GM12892 (cell line): ENCODE measurements around the gene KIF25.
A peak's percentile ranks its signal among the peaks of the same experiment; 100 is the strongest.

Experiments
- DNase-seq: peaks from one replicate; pipeline ENCODE4 v3.0.0; 2011; ENCODE audit not compliant: insufficient read length
- FAIRE-seq: peaks from 2 replicates; lab custom pipeline; 2011; peaks lifted over from hg19 to GRCh38; lab: Jason Lieb, UNC
- POLR2A ChIP-seq: IDR thresholded peaks from 2 replicates; pipeline ENCODE4 v1.6.1; 2011; ENCODE audit warnings: low read depth, low read length, control low read depth
- POLR2AphosphoS5 ChIP-seq: IDR thresholded peaks from 2 replicates; pipeline ENCODE4 v1.6.1; 2011; ENCODE audit warnings: low read depth, low read length, control low read depth
- TAF1 ChIP-seq: IDR thresholded peaks from 2 replicates; pipeline ENCODE4 v1.6.1; 2011; ENCODE audit warnings: low read depth, mild to moderate bottlenecking, control low read depth, low read length, borderline replicate concordance

Gene KIF25

DNA sequence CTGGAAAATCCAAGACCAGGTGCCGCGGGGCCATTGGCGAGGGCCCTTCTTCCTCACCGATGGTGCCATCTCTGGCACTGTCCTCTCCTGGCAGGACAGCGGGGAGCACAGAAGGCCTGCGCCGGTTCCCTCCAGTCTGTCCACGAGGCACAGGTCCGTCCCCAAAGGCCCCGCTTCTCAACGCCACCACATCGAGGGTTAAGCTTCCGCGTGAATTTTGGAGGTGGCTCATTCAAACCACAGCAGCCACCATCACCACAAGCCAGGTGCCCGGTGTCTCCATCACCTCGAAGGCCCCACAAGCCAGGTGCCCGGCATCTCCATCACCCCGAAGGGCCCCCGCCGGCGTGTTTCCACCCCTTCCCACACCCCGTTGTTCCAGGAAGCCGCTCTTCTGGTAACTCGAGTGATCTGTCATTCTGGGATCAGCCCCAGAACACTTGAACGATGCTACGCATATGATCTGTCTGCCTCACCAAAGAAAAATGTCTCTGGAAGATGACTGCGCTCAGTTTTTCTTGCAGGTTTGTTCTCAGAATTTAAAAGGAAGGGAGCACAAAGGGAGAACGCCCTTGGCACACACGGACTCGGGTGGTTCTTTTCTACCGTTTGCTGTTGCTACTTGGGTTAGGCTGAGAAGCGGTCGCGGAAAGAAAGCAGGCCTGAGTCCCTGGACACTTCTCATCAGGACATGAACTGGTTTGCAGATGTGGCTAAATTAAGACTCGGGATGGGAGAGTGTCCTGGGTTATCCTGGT, 9.9 kb upstream of the KIF25 start:
- FAIRE-seq, result no peak
- DNase-seq, result no peak
- TF ChIP-seq POLR2AphosphoS5, result no peak
- no peak for TF ChIP-seq TAF1
- no peak for TF ChIP-seq POLR2A

DNA sequence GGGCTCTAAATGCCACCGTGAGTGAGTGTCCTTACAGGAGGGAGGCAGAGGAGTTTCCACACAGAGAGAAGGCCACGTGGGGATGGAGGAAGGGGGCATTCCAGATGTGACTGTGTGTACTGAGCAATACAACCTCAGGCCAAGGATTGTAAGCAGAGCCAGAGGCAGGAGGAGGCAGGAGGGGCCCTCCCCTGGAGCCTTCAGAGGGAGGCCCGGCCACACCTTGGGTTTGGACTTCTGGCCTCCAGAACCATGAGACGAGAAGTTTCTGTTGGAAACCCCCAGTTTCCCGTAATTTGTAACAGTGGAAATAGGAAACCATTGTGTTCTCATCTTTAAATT, 9.3 kb upstream of the KIF25 start:
- no peak for FAIRE-seq
- no peak for DNase-seq
- TF ChIP-seq POLR2A (no peak), TAF1 (no peak), POLR2AphosphoS5 (no peak)

DNA sequence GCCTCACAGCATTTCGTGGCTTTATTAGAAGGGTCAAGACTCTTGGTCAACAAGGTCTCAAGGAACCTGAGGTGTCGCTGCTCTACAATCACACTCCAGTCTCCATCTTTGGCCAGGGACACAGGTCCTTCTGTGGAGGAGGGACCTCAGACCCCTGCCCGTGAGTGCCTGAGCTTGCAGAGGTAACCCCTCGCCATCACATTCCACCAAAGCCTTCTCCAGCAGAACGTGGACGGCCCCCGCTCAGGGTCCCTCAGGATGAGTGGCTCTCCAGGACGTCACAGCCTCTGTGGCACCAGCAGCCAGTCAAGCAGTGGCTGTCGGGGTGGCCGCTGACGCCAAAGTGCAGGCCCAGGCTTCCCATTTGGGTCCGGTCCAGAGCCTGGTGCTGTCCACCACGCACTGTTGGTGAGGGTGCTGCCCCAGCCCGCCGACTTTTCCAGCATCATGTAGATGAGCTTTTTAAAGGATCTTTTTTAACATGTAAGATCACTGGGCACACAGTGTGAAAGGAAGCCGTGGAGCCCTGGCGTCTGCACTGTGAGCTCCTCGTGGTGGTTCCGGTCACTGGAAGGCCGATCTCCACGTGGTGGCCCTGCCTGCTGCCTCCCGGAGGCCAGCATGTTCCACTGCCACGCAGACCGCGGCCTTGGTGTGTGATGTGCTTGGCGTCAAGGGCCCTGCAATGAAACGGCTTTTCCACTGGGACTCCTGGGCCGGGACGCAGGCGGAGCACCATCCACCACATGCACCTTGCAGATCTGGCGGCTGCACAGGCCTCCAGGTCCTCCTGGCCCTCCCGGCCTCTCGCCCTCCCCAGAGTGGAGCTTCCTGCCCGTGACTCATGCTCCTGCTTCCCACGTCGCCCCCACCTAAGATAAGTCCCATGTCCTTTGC, 8.3 kb upstream of the KIF25 start:
- FAIRE-seq, result no peak
- TF ChIP-seq POLR2AphosphoS5 (no peak), TAF1 (no peak), POLR2A (no peak)
- no peak for DNase-seq

DNA sequence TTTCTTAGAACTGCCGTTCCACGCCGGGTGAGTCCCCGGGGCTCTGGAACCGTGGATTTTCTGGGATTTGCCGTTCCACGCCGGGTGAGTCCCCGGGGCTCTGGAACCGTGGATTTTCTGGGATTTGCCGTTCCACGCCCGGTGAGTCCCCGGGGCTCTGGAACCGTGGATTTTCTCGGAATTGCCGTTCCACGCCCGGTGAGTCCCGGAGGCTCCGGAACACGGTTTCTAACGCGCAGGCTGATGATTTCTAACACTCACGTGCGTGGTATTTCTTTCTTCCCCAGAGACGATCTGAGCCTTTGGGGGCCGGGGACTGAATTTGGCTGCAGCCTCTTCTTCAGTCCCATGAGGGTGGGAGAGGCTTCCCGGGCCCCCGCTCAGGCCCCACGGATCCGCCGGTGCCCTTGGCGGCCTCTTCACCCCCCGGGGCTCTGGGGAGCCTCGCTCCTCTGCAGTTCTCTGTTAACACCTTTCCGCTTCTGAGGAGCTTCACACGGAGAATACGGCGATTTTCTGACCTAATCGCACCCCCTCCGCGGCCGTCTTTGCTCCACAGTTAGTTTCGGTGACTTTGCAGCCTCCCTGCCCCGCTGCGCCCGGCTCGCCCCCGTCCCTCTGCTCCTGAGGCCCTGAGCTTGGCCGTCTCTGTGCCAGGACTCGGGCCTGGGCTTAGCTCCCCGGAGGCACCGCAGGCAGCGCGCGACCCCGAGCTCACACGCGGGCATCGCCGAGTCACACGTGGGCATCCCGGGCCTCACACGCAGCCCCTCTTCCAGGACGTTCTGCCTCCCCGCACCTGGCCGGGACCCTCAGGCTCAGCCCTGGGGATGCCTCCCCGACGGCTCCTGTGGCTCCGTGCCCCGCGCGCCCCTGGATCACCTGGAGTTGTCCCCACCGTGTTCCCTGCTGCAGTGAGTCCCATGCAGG, 7.2 kb upstream of the KIF25 start:
- DNase-seq (no peak), FAIRE-seq (peak; percentile 67)
- no peak for TF ChIP-seq POLR2A

DNA sequence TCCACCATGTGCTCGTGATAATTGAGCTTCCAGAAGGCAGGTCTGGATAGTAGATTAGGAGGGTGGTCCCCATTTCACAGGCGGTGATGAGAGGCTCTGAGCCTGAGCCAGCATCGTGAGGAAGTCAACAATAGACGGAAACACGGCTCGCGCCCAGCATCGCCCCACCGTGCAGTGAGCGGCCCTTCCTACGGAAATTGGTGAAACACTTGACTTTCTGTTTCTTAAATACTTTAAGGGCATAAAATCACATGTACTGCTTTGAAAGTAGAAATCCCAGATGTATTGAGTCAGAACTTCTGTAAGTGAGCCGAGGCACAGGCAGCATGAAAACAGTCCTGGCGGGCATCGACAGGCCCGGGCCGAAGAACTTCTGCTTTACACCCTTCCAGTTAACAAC, 4.3 kb upstream of the KIF25 start:
- no peak for FAIRE-seq
- TF ChIP-seq TAF1 (no peak), POLR2A (no peak), POLR2AphosphoS5 (no peak)
- DNase-seq, result no peak

DNA sequence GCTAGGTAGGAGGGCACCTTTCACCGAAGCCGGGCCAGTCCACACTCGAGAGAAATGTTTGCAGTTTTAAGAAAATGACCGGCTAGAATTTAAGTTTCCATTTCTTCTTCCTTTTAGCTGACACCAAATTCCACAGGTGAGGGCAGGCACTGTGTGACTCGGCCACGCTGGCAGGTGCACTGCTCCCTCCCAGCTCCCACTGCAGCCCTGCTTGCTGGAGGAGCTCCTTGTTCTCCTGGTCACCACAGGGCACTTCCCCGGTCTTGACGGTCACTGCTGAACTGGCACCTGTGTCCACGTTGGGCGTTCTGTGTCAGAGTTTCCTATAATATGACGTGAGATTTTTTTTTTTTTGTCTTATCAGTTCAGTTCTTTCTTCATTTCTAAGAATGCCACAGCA, 3.6 kb upstream of the KIF25 start:
- no peak for DNase-seq

DNA sequence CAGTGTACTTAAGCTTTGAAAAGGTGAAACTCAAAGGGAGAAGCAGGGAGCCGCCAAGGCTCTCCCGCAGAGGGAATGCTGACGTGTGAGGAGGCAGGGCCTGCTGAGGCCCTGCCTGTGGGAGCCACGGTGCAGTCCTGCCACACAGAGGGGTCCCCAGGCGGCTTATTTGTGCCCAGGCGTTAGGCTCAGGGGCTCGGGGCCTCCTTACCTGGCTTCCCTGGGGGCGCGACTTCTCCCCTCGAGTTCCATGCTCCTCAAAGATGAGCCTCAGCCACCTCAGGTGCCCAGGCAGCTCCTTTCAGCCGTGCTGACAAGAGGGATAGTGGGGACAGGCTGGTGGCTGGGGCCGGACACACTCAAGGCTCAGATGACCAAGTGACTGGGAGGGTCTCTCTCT, 2.2 kb upstream of the KIF25 start:
- no peak for FAIRE-seq
- no peak for DNase-seq
- TF ChIP-seq POLR2A (no peak), POLR2AphosphoS5 (no peak), TAF1 (no peak)

More for the DNA sequence above, 3.6 kb upstream of the KIF25 start:
- TF ChIP-seq POLR2AphosphoS5 (no peak), TAF1 (no peak), POLR2A (no peak)
- no peak for FAIRE-seq

DNA sequence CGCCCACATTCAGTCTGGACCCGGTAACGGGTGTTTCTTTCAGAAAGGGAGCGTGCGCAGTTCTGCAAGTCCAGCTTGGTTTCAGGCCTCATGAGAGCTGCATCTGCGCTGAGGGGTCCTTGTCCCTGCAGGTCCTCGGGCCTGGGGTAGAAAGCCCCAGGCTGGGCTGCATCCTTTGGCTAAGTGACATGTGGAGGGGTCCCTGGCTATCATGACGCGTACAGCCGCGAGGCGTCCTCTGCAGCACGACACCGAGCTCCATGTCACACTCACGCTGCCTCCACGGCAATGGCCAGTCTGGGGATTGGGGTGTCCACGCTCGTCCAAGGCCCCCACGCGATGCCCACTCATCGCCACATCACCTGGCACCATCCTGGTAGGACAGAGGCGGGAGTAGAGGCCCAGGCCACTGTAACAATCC, 1.7 kb upstream of the KIF25 start:
- DNase-seq (no peak), FAIRE-seq (no peak)
- TF ChIP-seq POLR2A (no peak), TAF1 (no peak)

DNA sequence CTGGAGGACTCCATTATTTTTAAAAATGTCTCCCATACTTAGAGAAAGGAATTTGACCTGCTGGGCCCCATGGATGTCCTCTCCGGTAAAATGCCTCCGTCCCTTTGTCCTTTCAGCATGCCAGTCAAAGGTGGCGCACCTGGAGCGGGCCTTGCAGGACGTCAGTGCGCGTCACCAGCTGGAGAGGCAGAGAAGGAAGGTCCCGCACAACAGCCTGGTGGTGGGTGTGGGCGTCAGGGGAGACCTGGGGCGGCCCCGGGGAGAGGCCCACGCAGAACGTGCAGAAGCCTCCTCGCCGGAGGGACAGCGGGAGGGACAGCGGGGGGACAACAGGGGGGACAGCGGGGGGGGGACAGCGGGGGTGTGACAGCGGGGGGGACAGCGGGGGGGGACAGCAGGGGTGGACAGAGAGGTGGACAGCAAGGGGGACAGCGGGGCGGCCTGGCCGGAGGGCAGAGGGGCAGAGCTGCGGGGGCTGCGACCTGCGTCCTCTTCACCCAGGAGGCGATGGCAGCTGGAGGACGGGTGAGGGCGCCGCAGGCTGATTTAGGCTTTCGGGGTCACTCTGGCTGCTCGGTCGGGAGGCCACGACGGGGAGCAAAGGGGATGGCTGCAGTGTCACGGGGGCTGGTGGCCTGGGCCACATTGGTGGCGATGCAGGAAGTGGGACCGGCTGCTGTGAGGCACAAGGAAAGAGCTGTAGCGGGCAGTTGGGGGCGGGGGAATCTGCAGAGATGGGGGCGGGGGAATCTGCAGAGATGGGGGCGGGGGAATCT, 859 bp upstream of the KIF25 start:
- TF ChIP-seq TAF1 (no peak), POLR2A (no peak), POLR2AphosphoS5 (no peak)
- FAIRE-seq, result no peak
- no peak for DNase-seq

DNA sequence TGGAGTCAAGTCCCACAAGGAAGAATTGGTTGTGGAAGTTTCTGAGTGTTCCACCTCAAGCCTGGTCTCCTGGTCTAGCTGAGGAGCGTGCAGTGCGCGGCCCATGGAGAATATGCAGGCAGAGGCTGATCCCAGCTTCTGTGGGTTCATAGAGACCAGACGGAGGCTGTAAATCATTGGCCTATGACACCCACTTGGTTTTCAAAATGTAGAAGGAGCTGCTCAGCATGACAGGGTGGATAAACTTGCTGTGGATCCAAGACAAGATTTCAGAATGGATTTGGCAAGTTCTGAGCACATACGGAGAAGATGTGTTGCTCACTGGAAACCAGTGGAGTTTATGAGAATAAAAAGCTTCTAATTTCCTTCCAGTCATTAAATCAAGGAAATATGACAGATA, 744 bp downstream of the KIF25 start:
- FAIRE-seq, result no peak

More for the DNA sequence above, 744 bp downstream of the KIF25 start:
- TF ChIP-seq POLR2AphosphoS5 (no peak), POLR2A (no peak), TAF1 (no peak)
- DNase-seq, result no peak
